BE2C (cell line): ENCODE results near the gene CD247.

Experiments
- DNase-seq: peaks from one replicate; pipeline ENCODE4 v3.0.0-alpha.2; 2020
- H3K27me3 ChIP-seq: fragments of 250-450 bp; sonication (Bioruptor Pico); 2 replicates; pipeline ENCODE4 v1.5.1; 2020; ENCODE audit warnings: mild to moderate bottlenecking
- H3K36me3 ChIP-seq: fragments of 250-450 bp; sonication (Bioruptor Pico); 2 replicates; pipeline ENCODE4 v1.5.1; 2020; ENCODE audit warnings: mild to moderate bottlenecking
- H3K4me1 ChIP-seq: fragments of 250-450 bp; sonication (Bioruptor Pico); 2 replicates; pipeline ENCODE4 v1.5.1; 2020
- H3K4me3 ChIP-seq: 2 replicates; pipeline ENCODE4 v1.5.1; 2011; ENCODE audit warnings: low read depth, low read length
- H3K9me3 ChIP-seq: fragments of 250-450 bp; sonication (Bioruptor Pico); 2 replicates; pipeline ENCODE4 v1.5.1; 2020
- CTCF ChIP-seq: IDR thresholded peaks from 2 replicates; pipeline ENCODE4 v1.5.1; 2012; ENCODE audit warnings: mild to moderate bottlenecking, low read depth, low read length

CD247 gene

GRCh38 chr1:167503626-167504466 is 14.5 kb downstream of the CD247 start:
- no peaks in the 10 kb centered on the region for H3K27me3 ChIP-seq
- no peaks in the 10 kb centered on the region for H3K9me3 ChIP-seq
- H3K36me3 ChIP-seq = no peaks in the 10 kb centered on the region
- H3K4me3 ChIP-seq = no peak overlapping the region
- no peak for DNase-seq
- H3K4me1 ChIP-seq = no peaks in the 10 kb centered on the region; the same call in 1 of the 2 replicates
- TF ChIP-seq CTCF = no peak

- Histone ChIP-seq H3K9me3 (no peaks in the 10 kb centered on the region), H3K4me1 (no peaks in the 10 kb centered on the region; the same call in 1 of the 2 replicates), H3K27me3 (no peaks in the 10 kb centered on the region), H3K4me3 (no peak overlapping the region), H3K36me3 (no peaks in the 10 kb centered on the region)
- no peak for TF ChIP-seq CTCF
- DNase-seq = no peak
These were observed 15.4 kb downstream of the CD247 start for GRCh38 chr1:167502719-167503462.

- Histone ChIP-seq H3K4me1 (no peaks in the 10 kb centered on the region; the same call in 1 of the 2 replicates), H3K4me3 (no peak overlapping the region), H3K36me3 (no peaks in the 10 kb centered on the region), H3K27me3 (no peaks in the 10 kb centered on the region), H3K9me3 (no peaks in the 10 kb centered on the region)
- TF ChIP-seq CTCF = no peak
- DNase-seq = no peak
These were observed 16.2 kb downstream of the CD247 start for GRCh38 chr1:167502192-167502551.

GRCh38 chr1:167501515-167502191 is 16.7 kb downstream of the CD247 start:
- no peak for TF ChIP-seq CTCF
- no peak for DNase-seq
- Histone ChIP-seq H3K9me3 (no peaks in the 10 kb centered on the region), H3K36me3 (no peaks in the 10 kb centered on the region), H3K4me1 (no peaks in the 10 kb centered on the region; the same call in 1 of the 2 replicates), H3K4me3 (no peak overlapping the region), H3K27me3 (no peaks in the 10 kb centered on the region)

- TF ChIP-seq CTCF = no peak
- Histone ChIP-seq H3K27me3 (no peaks in the 10 kb centered on the region), H3K36me3 (no peaks in the 10 kb centered on the region), H3K4me3 (no peak overlapping the region), H3K4me1 (no peaks in the 10 kb centered on the region; the same call in 1 of the 2 replicates), H3K9me3 (no peaks in the 10 kb centered on the region)
- DNase-seq = no peak
These were observed 18.0 kb downstream of the CD247 start for GRCh38 chr1:167500283-167500860.
